Stomach smooth muscle (tissue), 2 donors: ENCODE measurements around the gene SLC39A12.

Experiments used
- H3K27ac ChIP-seq: one replicate; pipeline ENCODE4 v1.7.0; 2013; ENCODE audit warnings: mild to moderate bottlenecking, low read length, inconsistent platforms
- H3K27me3 ChIP-seq, 2 donors: one replicate each; pipeline ENCODE4 v1.7.0; 2013; ENCODE audit warnings: low read length in 2 of 2; ENCODE audit not compliant: insufficient read depth in 2 of 2, control insufficient read depth in 1 of 2
- H3K36me3 ChIP-seq, 2 donors: one replicate each; pipeline ENCODE4 v1.7.0; 2013; ENCODE audit warnings: low read length in 2 of 2; ENCODE audit not compliant: control insufficient read depth in 2 of 2, insufficient read depth in 2 of 2
- H3K4me1 ChIP-seq: one replicate; pipeline ENCODE4 v1.7.0; 2013; ENCODE audit warnings: low read length; ENCODE audit not compliant: control insufficient read depth, insufficient read depth
- H3K4me3 ChIP-seq, 2 donors: one replicate each; pipeline ENCODE4 v1.7.0; 2013; ENCODE audit warnings: low read length in 2 of 2
- H3K9ac ChIP-seq, 2 donors: one replicate each; pipeline ENCODE4 v1.7.0; 2013; ENCODE audit warnings: low read length in 2 of 2, mild to moderate bottlenecking in 1 of 2
- H3K9me3 ChIP-seq, 2 donors: one replicate each; pipeline ENCODE4 v1.7.0; 2013; ENCODE audit warnings: low read length in 2 of 2; ENCODE audit not compliant: control insufficient read depth in 2 of 2
- donor health status: healthy.
- donor health status: Pancreatic carcinoma.

The SLC39A12 gene

DNA sequence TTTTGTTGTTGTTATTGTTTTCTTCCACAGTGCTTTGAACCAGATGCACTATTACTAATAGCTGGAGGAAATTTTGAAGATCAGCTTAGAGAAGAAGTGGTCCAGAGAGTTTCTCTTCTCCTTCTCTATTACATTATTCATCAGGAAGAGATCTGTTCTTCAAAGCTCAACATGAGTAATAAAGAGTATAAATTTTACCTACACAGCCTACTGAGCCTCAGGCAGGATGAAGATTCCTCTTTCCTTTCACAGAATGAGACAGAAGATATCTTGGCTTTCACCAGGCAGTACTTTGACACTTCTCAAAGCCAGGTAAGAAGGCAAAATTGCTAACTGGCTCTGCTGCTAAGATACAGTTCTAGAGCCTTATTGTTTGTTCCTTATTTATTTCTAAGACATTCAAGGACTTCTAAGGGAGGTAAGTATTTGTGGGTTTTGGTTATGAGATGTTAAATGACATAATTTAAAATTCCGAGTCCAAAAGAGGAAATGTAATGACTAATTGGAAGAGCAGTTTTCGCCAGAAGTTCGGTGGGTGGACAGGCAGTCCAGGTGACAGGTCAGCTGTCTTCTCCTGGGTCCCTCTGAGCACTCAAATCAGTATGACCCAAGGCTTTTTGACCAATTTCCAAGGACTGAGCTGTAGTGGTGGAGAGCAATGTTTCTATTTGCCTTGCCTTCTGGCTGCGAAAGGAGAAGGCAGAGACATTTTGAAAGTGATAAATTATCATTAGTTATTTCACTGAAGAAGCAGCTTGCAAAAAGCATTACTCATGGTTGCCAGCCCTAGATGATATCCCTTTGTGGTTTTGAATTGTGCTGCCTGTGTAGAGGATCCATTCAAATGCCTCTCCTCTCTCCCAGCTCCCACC lies 10.1 kb downstream of the SLC39A12 start:
- Histone ChIP-seq H3K4me3 (no peak overlapping the region), H3K36me3 (no peaks in the 10 kb centered on the region), H3K9ac (no peak overlapping the region), H3K4me1 (no peaks in the 10 kb centered on the region), H3K27me3 (no peaks in the 10 kb centered on the region), H3K27ac (no peak overlapping the region), H3K9me3 (peaks cover 0 to 5% of the 10 kb centered on the region in 2 donors)

DNA sequence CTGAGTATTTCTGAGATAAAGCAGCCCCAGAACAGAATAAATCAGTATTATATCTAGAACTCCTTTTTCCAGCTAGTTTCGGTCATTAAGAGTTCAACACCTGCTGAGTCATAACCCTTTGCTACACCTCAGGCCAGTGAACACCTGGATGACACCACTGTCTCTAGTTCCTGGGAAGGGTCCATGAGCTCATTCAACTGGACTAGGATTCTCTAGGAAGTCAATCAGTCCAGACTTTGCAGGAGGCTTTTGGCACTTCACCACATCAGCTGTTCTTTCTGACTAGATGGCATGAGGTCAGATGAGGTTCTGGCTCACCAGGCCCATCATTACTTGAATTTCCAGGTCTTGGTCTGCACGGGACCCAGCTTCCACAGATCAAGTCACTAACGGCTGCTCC lies 11.7 kb downstream of the SLC39A12 start:
- H3K4me3 ChIP-seq, result no peak overlapping the region
- no peaks in the 10 kb centered on the region for H3K36me3 ChIP-seq
- H3K9ac ChIP-seq, result no peak overlapping the region
- no peaks in the 10 kb centered on the region for H3K27me3 ChIP-seq
- H3K27ac ChIP-seq, result no peak overlapping the region
- H3K9me3 ChIP-seq, result peaks cover 0 to 5% of the 10 kb centered on the region in 2 donors
- no peaks in the 10 kb centered on the region for H3K4me1 ChIP-seq

DNA sequence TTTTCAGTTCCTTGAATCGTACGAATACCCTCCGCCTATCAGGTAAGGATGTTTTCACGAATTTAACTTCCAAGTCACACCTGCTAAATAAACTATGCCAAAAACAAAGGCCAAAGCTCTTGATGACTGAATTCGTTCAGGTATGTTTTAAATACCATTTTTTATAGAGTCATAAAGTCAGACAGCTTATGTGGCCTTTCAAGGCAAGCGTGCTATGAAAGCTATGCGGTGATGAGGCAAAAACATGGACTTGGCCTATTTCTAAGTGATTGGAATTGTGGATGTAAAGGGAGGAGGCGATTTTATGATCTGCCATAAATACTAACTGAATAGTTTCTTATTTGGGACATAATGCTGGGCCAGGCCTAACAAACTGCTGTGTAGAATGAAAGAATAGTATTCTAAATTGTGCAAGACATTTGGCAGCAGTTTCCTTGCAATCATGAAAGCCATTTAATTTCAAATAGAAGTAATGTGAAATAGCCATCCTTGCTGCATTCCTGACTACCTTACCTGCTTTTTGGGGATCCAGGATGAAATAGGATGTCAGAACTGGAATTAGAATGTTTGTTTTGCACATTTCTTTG lies 14.0 kb downstream of the SLC39A12 start:
- H3K27ac ChIP-seq, result no peak overlapping the region
- H3K9me3 ChIP-seq, result no peaks in the 10 kb centered on the region
- H3K9ac ChIP-seq, result no peak overlapping the region
- no peaks in the 10 kb centered on the region for H3K4me1 ChIP-seq
- H3K36me3 ChIP-seq, result no peaks in the 10 kb centered on the region
- no peak overlapping the region for H3K4me3 ChIP-seq
- no peaks in the 10 kb centered on the region for H3K27me3 ChIP-seq

DNA sequence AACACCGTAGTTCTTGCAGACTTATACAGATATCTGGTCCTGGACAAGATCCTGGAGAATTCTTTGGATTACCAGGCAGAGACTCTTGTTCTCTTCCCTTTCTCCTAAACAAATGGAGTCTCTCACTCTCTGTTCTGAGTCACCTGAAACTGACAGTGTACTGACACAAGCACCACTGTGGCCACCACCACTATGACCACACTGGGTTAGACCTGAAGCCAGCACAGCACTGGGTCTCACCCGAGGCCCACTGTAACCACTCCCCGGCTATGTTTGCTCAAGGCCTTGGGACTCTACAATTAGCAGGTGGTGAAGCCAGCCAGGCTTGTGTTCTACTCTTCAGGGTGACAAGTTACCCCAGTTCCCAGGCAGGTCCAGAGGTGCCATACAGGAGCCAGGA lies 22.8 kb downstream of the SLC39A12 start:
- H3K36me3 ChIP-seq, result no peaks in the 10 kb centered on the region
- H3K27ac ChIP-seq, result no peak overlapping the region
- no peak overlapping the region for H3K4me3 ChIP-seq
- no peaks in the 10 kb centered on the region for H3K9me3 ChIP-seq
- no peak overlapping the region for H3K9ac ChIP-seq
- no peaks in the 10 kb centered on the region for H3K4me1 ChIP-seq
- no peaks in the 10 kb centered on the region for H3K27me3 ChIP-seq

DNA sequence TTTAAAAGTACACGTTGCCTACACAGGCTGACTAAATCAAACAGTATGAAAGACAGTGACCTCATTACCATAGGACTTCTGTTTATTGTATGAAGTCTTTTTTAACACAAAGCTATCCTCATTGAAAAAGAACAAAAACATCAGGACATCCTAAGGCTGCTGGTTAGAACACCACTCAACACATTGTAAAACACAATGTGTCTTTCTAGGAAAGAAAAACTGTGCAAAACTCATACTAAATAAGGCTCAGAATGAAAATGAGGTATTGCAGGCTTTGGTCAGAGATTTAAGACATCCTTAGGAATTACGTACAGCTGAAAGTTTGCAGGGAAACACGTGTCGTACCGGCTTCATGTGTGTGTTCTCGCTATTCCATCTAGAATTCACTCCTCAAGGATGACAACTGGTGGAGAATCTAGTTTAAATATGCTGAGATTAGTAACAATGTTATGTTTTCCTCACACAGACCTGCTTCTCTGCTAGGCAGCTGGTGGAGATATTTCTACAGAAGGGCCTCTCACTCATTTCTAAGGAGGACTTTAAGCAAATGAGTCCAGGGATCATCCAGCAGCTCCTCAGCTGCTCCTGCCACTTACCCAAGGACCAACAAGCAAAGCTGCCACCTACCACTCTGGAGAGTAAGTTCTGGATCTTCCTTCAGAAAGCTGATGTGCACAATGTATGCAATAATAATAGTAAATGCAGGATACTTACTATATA lies 29.3 kb downstream of the SLC39A12 start:
- Histone ChIP-seq H3K36me3 (no peaks in the 10 kb centered on the region), H3K4me3 (no peak overlapping the region), H3K4me1 (no peaks in the 10 kb centered on the region), H3K27ac (no peak overlapping the region), H3K9me3 (no peaks in the 10 kb centered on the region), H3K9ac (no peak overlapping the region), H3K27me3 (no peaks in the 10 kb centered on the region)

DNA sequence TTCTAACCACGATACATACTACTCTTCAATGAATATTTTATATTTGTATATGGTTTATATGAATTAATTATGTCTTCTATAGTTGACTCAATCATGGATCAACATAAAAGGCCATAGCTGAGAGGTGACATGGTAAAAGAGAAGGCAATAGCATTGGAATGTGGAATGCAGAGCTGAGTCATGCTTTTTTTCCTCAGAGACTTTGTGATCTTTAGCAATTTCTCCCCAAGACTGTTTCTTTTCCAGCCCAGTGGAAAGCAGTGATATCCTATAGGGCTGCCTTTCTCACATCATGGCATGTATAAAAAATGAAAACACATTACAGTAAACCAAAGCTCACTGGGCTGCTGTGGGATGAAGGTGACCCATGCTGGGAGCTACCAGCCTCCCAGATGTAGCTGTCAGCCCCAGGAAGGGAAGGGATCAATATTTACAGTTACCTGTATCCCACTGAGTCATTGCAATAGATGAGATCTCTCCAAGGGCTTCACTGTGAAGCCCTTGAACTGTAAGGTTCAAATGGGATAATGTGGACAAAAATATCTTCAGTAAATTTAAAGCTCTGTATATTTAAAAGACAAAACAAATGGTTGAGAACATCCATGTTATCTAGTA lies 30.2 kb downstream of the SLC39A12 start:
- H3K4me1 ChIP-seq, result no peaks in the 10 kb centered on the region
- H3K9me3 ChIP-seq, result no peaks in the 10 kb centered on the region
- no peak overlapping the region for H3K27ac ChIP-seq
- no peaks in the 10 kb centered on the region for H3K36me3 ChIP-seq
- no peak overlapping the region for H3K9ac ChIP-seq
- H3K4me3 ChIP-seq, result no peak overlapping the region
- no peaks in the 10 kb centered on the region for H3K27me3 ChIP-seq

DNA sequence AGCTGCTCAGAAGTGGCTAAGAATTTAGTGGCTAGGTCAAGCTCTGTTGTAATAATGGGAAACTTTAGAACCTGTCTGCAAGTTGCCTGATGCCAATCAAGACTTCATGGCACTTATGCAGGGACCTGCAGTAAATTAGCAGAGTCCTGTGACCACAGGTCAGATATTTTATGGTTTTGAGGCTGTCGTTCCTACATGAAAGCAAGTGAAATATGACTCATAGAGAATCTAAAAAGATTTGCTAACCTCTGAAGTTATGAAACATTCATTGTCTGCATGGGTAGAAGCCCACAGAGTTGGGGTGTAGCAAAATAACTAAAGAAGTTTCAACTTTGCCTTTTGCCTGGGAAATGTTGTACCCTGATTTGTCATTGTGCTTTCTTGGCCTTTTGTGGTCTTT lies 32.3 kb downstream of the SLC39A12 start:
- Histone ChIP-seq H3K9me3 (no peaks in the 10 kb centered on the region), H3K4me1 (no peaks in the 10 kb centered on the region), H3K27me3 (no peaks in the 10 kb centered on the region), H3K9ac (no peak overlapping the region), H3K27ac (no peak overlapping the region), H3K36me3 (no peaks in the 10 kb centered on the region), H3K4me3 (no peak overlapping the region)

DNA sequence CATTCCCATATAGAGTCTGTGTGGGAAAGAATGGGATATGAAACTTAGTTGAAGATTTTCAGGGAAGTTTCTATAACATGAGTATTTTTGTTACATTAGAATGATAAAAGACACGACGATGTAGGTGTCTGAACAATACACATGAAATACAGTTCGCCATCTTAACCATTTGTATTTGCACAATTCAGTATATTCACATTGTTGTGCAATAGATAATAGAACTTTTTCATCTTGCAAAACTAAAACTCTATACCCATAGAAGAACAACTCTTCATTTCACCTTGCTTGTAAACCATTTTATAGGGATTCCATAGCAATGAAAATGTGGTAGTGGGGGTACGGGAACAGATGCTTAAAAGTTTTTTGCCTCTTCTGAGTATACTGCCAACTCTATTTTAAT lies 32.8 kb downstream of the SLC39A12 start:
- Histone ChIP-seq H3K4me1 (no peaks in the 10 kb centered on the region), H3K27ac (no peak overlapping the region), H3K9me3 (no peaks in the 10 kb centered on the region), H3K27me3 (no peaks in the 10 kb centered on the region), H3K36me3 (no peaks in the 10 kb centered on the region), H3K4me3 (no peak overlapping the region), H3K9ac (no peak overlapping the region)

DNA sequence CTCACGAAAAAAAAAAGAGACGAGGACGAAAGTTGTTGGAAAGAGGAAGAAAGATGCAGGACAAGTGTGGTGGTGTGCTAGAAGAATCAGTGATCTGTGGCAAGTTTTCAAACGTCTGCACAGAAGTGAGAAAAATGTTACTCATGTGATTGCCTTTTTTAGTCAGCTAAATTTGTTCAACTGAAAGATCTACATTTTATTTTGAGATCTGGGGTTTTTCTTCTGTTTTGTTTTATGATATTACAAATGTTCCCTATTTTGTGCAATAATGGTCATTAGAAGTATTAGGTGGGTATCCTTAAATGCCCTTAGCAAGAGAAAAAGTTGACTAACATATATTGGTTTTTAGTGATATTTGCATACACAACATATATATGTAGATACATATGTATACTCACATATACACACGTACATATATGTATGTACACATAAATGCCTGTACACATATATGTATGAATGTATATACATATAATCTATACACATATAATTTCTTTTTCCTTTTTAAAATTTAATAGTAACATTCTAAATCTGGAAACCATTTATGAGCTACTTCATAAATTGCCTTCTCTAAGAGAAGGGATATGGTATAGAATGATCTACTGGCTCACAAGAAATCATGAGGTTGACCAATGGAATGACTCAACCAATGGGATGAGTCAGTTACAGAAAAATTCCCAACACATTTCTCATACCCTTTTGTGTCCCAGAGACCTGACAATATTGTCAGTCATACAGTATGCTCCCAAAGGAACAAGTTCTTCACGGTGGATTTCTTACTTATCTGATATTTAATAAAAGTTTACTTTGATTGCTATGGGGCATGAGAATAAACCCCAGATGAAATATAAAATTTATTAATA lies 38.4 kb downstream of the SLC39A12 start:
- H3K27ac ChIP-seq, result no peak overlapping the region
- H3K9me3 ChIP-seq, result no peaks in the 10 kb centered on the region
- H3K4me3 ChIP-seq, result no peak overlapping the region
- H3K4me1 ChIP-seq, result no peaks in the 10 kb centered on the region
- no peak overlapping the region for H3K9ac ChIP-seq
- H3K27me3 ChIP-seq, result no peaks in the 10 kb centered on the region
- no peaks in the 10 kb centered on the region for H3K36me3 ChIP-seq

DNA sequence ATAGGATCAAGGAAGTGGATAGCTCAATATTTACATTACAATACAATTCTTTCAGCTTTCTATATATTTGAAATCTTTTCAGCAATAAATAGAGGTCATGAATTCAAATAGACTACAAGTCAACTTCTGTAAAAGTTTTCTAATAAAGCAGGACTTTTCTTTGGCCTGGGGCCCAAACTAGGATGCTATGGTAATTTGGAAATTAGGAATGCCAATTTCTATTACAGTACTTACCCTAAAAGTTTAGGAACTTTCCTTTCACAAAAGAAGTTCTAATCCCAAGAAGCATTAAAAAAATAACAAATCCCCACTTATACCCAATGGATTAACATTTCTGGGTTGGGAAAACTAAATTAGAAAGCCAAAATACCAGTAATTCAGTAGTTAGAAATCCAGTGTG lies 40.5 kb downstream of the SLC39A12 start:
- Histone ChIP-seq H3K4me3 (no peak overlapping the region), H3K27me3 (no peaks in the 10 kb centered on the region), H3K27ac (no peak overlapping the region), H3K9me3 (no peaks in the 10 kb centered on the region), H3K36me3 (no peaks in the 10 kb centered on the region), H3K9ac (no peak overlapping the region), H3K4me1 (no peaks in the 10 kb centered on the region)
